Raji (cell line): ENCODE measurements around the gene S100A6.

Experiments
- POLR2A ChIP-seq: IDR thresholded peaks from 2 replicates; pipeline ENCODE4 v1.6.1; 2011; ENCODE audit warnings: low read depth, low read length, control low read depth; ENCODE audit not compliant: insufficient read depth

Gene S100A6

GRCh38 chr1:153535242-153536011 lies at the start of gene S100A6:
Gene S100A6 (minus strand): TSS chr1:153535991. CDS start chr1:153535339, 652 bp downstream.
- no peak for TF ChIP-seq POLR2A

- no peak for TF ChIP-seq POLR2A
Measured at GRCh38 chr1:153585006-153585405, 49.2 kb upstream of the S100A6 start.

- no peak for TF ChIP-seq POLR2A
Measured at GRCh38 chr1:153583976-153584375, 48.2 kb upstream of the S100A6 start.

- TF ChIP-seq POLR2A = no peak
Measured at GRCh38 chr1:153578936-153579335, 43.1 kb upstream of the S100A6 start.

GRCh38 chr1:153578490-153578889 lies 42.7 kb upstream of the S100A6 start:
- no peak for TF ChIP-seq POLR2A

GRCh38 chr1:153577624-153578051 lies 41.8 kb upstream of the S100A6 start:
- TF ChIP-seq POLR2A = no peak

- TF ChIP-seq POLR2A = no peak
Measured at GRCh38 chr1:153577138-153577537, 41.3 kb upstream of the S100A6 start.

- no peak for TF ChIP-seq POLR2A
Measured at GRCh38 chr1:153573351-153573750, 37.6 kb upstream of the S100A6 start.

GRCh38 chr1:153572569-153573015 lies 36.8 kb upstream of the S100A6 start:
- TF ChIP-seq POLR2A = no peak

- no peak for TF ChIP-seq POLR2A
Measured at GRCh38 chr1:153571706-153572105, 35.9 kb upstream of the S100A6 start.

- no peak for TF ChIP-seq POLR2A
Measured at GRCh38 chr1:153570874-153571273, 35.1 kb upstream of the S100A6 start.

- no peak for TF ChIP-seq POLR2A
Measured at GRCh38 chr1:153569465-153569864, 33.7 kb upstream of the S100A6 start.

- no peak for TF ChIP-seq POLR2A
Measured at GRCh38 chr1:153568367-153569099, 32.7 kb upstream of the S100A6 start.

GRCh38 chr1:153567621-153568366 lies 32.0 kb upstream of the S100A6 start:
- TF ChIP-seq POLR2A = no peak
